SK-N-SH (cell line): ENCODE results near the gene QSOX1. TPM values are rescaled to one million over a fixed set of nuclear protein-coding genes. Genes with fewer than 3 reads are reported as not detected.

Experiments used
- CTCF ChIA-PET: fragments of 300-600, 350-600 bp; formaldehyde crosslinking; extraction: SDS; loops from one replicate; lab custom pipeline; 2021; lab: Yijun Ruan, JAX
- POLR2A ChIA-PET: fragments of 350-600 bp; sonication (Branson Sonifier 250); formaldehyde crosslinking; extraction: SDS; loops from one replicate; lab custom pipeline; 2020; ENCODE audit warnings: antibody characterized with exemption, inconsistent platforms; lab: Yijun Ruan, JAX
- DNase-seq: peaks from one replicate; pipeline ENCODE4 v3.0.0; 2012
- H2AFZ ChIP-seq: fragments of 200-600 bp; sonication (generic); 2 replicates; pipeline ENCODE4 v1.8.1; 2016; ENCODE audit warnings: antibody characterized with exemption, mild to moderate bottlenecking, low read depth
- H3F3A ChIP-seq: fragments of 200-600 bp; sonication (generic); replicated peaks from 2 replicates; pipeline ENCODE3; 2016; ENCODE audit warnings: antibody characterized with exemption, mild to moderate bottlenecking; ENCODE audit not compliant: insufficient read depth
- H3K27ac ChIP-seq, 2 experiments: fragments of 200-500 bp in 1 of 2; fragments of 200-600 bp in 1 of 2; sonication (Bioruptor generic) in 1 of 2; sonication (generic), shearing (Covaris generic) in 1 of 2; 2 replicates each; pipeline versions ENCODE4 v1.5.1 to v1.6.1; 2014 to 2016; ENCODE audit warnings: low read depth in 2 of 2, inconsistent platforms in 1 of 2, low read length in 1 of 2, mild to moderate bottlenecking in 1 of 2, mixed read lengths in 1 of 2
- H3K27me3 ChIP-seq: fragments of 200-600 bp; sonication (generic), shearing (Covaris generic); 2 replicates; pipeline ENCODE4 v1.6.1; 2016; ENCODE audit warnings: mixed run types; ENCODE audit not compliant: insufficient read depth
- H3K36me3 ChIP-seq, 2 experiments: fragments of 200-500 bp in 1 of 2; fragments of 200-600 bp in 1 of 2; sonication (Bioruptor generic) in 1 of 2; sonication (generic) in 1 of 2; replicated peaks in 1 of 2; 2 replicates each; pipeline versions ENCODE3 to v1.5.1; 2014 to 2016; ENCODE audit warnings: low read length in 1 of 2, mild to moderate bottlenecking in 1 of 2; ENCODE audit not compliant: insufficient read depth in 2 of 2, control insufficient read depth in 1 of 2
- H3K4me1 ChIP-seq, 2 experiments: fragments of 200-500 bp in 1 of 2; fragments of 200-600 bp in 1 of 2; sonication (Bioruptor generic) in 1 of 2; sonication (generic), shearing (Covaris generic) in 1 of 2; 2 replicates each; pipeline versions ENCODE4 v1.5.1 to v1.6.1; 2014 to 2016; ENCODE audit warnings: low read depth in 1 of 2, low read length in 1 of 2, mixed run types in 1 of 2; ENCODE audit not compliant: insufficient read depth in 2 of 2, control insufficient read depth in 1 of 2
- H3K4me2 ChIP-seq: fragments of 200-600 bp; sonication (generic), shearing (Covaris generic); 2 replicates; pipeline ENCODE4 v1.6.1; 2017; ENCODE audit warnings: mixed run types
- H3K4me3 ChIP-seq, 2 experiments: fragments of 200-500 bp in 1 of 2; fragments of 200-600 bp in 1 of 2; sonication (Bioruptor generic) in 1 of 2; sonication (generic), shearing (Covaris generic) in 1 of 2; 2 replicates each; pipeline versions ENCODE4 v1.5.1 to v1.8.1; 2014 to 2016; ENCODE audit warnings: low read depth in 2 of 2, inconsistent platforms in 1 of 2, low read length in 1 of 2, mild to moderate bottlenecking in 1 of 2, mixed read lengths in 1 of 2, moderate library complexity in 1 of 2
- H3K79me2 ChIP-seq: fragments of 200-600 bp; sonication (generic); 2 replicates; pipeline ENCODE4 v1.8.1; 2017; ENCODE audit warnings: mild to moderate bottlenecking; ENCODE audit not compliant: insufficient read depth
- H3K9ac ChIP-seq: fragments of 200-600 bp; sonication (generic); 2 replicates; pipeline ENCODE4 v1.6.1; 2017; ENCODE audit warnings: mixed run types
- H3K9me2 ChIP-seq: fragments of 200-600 bp; sonication (generic); 2 replicates; pipeline ENCODE4 v1.6.1; 2017; ENCODE audit warnings: mixed run types
- H3K9me3 ChIP-seq: fragments of 200-600 bp; sonication (generic); 2 replicates; pipeline ENCODE4 v1.6.1; 2017; ENCODE audit warnings: mixed run types, mild to moderate bottlenecking, moderate library complexity
- H4K20me1 ChIP-seq: fragments of 200-600 bp; sonication (generic); 2 replicates; pipeline ENCODE4 v1.6.1; 2017; ENCODE audit warnings: mild to moderate bottlenecking, mixed run types; ENCODE audit not compliant: insufficient read depth
- ELF1 ChIP-seq: IDR thresholded peaks from 2 replicates; pipeline ENCODE4 v1.4.0; 2012
- EP300 ChIP-seq, 2 experiments: IDR thresholded peaks; 2 replicates each; pipeline versions ENCODE4 v1.4.0 to v1.6.1; 2012; ENCODE audit warnings: borderline replicate concordance in 1 of 2, low read depth in 1 of 2, low read length in 1 of 2
- FOXJ3 ChIP-seq: sonication (generic); formaldehyde crosslinking; IDR thresholded peaks from 2 replicates; pipeline ENCODE4 v1.5.1; 2020; ENCODE audit warnings: mild to moderate bottlenecking, missing genetic modification reagents
- IRF3 ChIP-seq: fragments of 150-350 bp; IDR thresholded peaks from 2 replicates; pipeline ENCODE4 v1.6.1; 2016; ENCODE audit warnings: mild to moderate bottlenecking, low read depth, low read length
- JUND ChIP-seq: IDR thresholded peaks from 2 replicates; pipeline ENCODE4 v1.4.0; 2012
- MAX ChIP-seq: IDR thresholded peaks from 2 replicates; pipeline ENCODE4 v1.4.0; 2012; ENCODE audit warnings: low read depth
- MEF2A ChIP-seq: IDR thresholded peaks from 2 replicates; pipeline ENCODE4 v1.4.0; 2012; ENCODE audit warnings: low read depth, borderline replicate concordance
- MXI1 ChIP-seq: IDR thresholded peaks from 2 replicates; pipeline ENCODE4 v1.6.1; 2012; ENCODE audit warnings: mild to moderate bottlenecking, low read depth, low read length, improper control_type of control experiment
- NFIC ChIP-seq: IDR thresholded peaks from 2 replicates; pipeline ENCODE4 v1.4.0; 2012; ENCODE audit warnings: borderline replicate concordance
- RCOR1 ChIP-seq: fragments of 150-350 bp; IDR thresholded peaks from 2 replicates; pipeline ENCODE4 v1.6.1; 2017; ENCODE audit warnings: antibody characterized with exemption, low read length
- REST ChIP-seq: IDR thresholded peaks from 2 replicates; pipeline ENCODE4 v1.6.1; 2012; ENCODE audit warnings: mild to moderate bottlenecking, low read depth, low read length, moderate library complexity
- RFX5 ChIP-seq: IDR thresholded peaks from 2 replicates; pipeline ENCODE4 v1.6.1; 2012; ENCODE audit warnings: mild to moderate bottlenecking, improper control_type of control experiment, low read length
- SIN3A ChIP-seq: IDR thresholded peaks from 2 replicates; pipeline ENCODE4 v1.6.1; 2012; ENCODE audit warnings: low read depth, mild to moderate bottlenecking, low read length, moderate library complexity, borderline replicate concordance
- TCF12 ChIP-seq: IDR thresholded peaks from 2 replicates; pipeline ENCODE4 v1.4.0; 2012
- TEAD4 ChIP-seq: IDR thresholded peaks from 2 replicates; pipeline ENCODE4 v1.4.0; 2012; ENCODE audit warnings: mild to moderate bottlenecking, borderline replicate concordance; ENCODE audit not compliant: insufficient read depth
- USF2 ChIP-seq: fragments of 150-350 bp; IDR thresholded peaks from 2 replicates; pipeline ENCODE4 v1.6.1; 2017; ENCODE audit warnings: antibody characterized with exemption, low read length, low read depth, borderline replicate concordance
- YY1 ChIP-seq: IDR thresholded peaks from 2 replicates; pipeline ENCODE4 v1.4.0; 2012; ENCODE audit warnings: low read depth, mild to moderate bottlenecking
- WGBS: methylation state at CpG from one replicate; pipeline ENCODE4 v1.1.6; 2017; ENCODE audit warnings: low lambda C conversion rate; 5-methylcytosine and 5-hydroxymethylcytosine counted together
- polyA plus RNA-seq, 3 experiments: library from polyadenylated mRNA; depleted of rRNA; stranded (reverse); fragments of >200 nt; gene quantifications; 2 replicates each; pipeline ENCODE4 v1.2.3, GENCODE V29; 2012

Gene QSOX1
- polyA plus RNA-seq, 1 of the 3 experiments (the other 2 are of a cell fraction) = 359 TPM

- TF ChIP-seq TEAD4 (no peak), ELF1 (no peak), FOXJ3 (no peak)
Measured at GRCh38 chr1:180163041-180163440, 8.4 kb downstream of the QSOX1 start (continued).

GRCh38 chr1:180165096-180165495 lies 10.4 kb downstream of the QSOX1 start:
- ChIA-PET CTCF (interaction anchor here (0.7 to 1.9 kb wide), 4 partner anchors 14 to 459 kb away, joined by 3 to 9 read pairs (median 4); no protein-coding TSS in a partner anchor), POLR2A (no interaction called here)
- no peak overlapping the region for H2AFZ ChIP-seq
- peaks cover 14 to 35% of the 10 kb centered on the region in 2 experiments; a peak in 3 of 4 replicates for H3K4me1 ChIP-seq
- H3F3A ChIP-seq = no peaks in the 10 kb centered on the region
- peaks cover 69% of the 10 kb centered on the region for H3K79me2 ChIP-seq
- no peak for TF ChIP-seq MEF2A
- no peak for TF ChIP-seq YY1
- TF ChIP-seq RFX5 = no peak
- TF ChIP-seq USF2 = no peak
- no peak for TF ChIP-seq NFIC
- TF ChIP-seq RCOR1 = no peak
- TF ChIP-seq MAX = no peak
- no peak for TF ChIP-seq REST
- no peak for TF ChIP-seq JUND
- TF ChIP-seq EP300 (IDR thresholded peaks at IDR 0.05; ENCODE audit: borderline replicate concordance in 1 of 2, low read depth in 1 of 2, low read length in 1 of 2) = no peak
- no peak for TF ChIP-seq TCF12
- TF ChIP-seq IRF3 = no peak
- TF ChIP-seq SIN3A = no peak
- no peak for TF ChIP-seq TEAD4
- TF ChIP-seq MXI1 = no peak
- H3K4me3 ChIP-seq = no peak overlapping the region
- H4K20me1 ChIP-seq = peaks cover 13% of the 10 kb centered on the region; the same call in 1 of the 2 replicates
- no peak overlapping the region for H3K27ac ChIP-seq
- no peak overlapping the region for H3K9ac ChIP-seq
- H3K36me3 ChIP-seq = peaks cover 9 to 11% of the 10 kb centered on the region in 2 experiments
- no peak overlapping the region for H3K4me2 ChIP-seq
- H3K9me2 ChIP-seq = no peaks in the 10 kb centered on the region
- 100% methylated on average over 1 of the region's 2 CpGs for WGBS
- H3K9me3 ChIP-seq = no peaks in the 10 kb centered on the region
- DNase-seq = no peak
- H3K27me3 ChIP-seq = no peaks in the 10 kb centered on the region
